WTC11 (cell line): ENCODE results near the gene MSX1. TPM values are rescaled to one million over a fixed set of nuclear protein-coding genes. Genes with fewer than 3 reads are reported as not detected.

Experiments
- ATAC-seq: fragments of 200-7000 bp; cut with Tn5 transposase; 2 replicates; pipeline ENCODE4 v1.10.0; 2021; ENCODE audit warnings: mild to moderate bottlenecking, moderate library complexity
- CTCF ChIA-PET: fragments of 300-600 bp; sonication (Branson Sonifier 250); formaldehyde crosslinking; loops from one replicate; lab custom pipeline; 2021; ENCODE audit warnings: antibody characterized with exemption; lab: Charles Lee
- POLR2A ChIA-PET: fragments of 350-600 bp; sonication (Branson Sonifier 250); formaldehyde crosslinking; loops from one replicate; lab custom pipeline; 2021; ENCODE audit warnings: antibody characterized with exemption; lab: Charles Lee
- DNase-seq: peaks from one replicate; pipeline ENCODE4 v3.0.0; 2021; ENCODE audit warnings: low spot score
- H3K27ac Mint-ChIP-seq: 2 replicates; pipeline ENCODE4 v1.8.0; 2021; ENCODE audit warnings: mixed read lengths
- H3K27me3 Mint-ChIP-seq: 2 replicates; pipeline ENCODE4 v1.8.0; 2021; ENCODE audit warnings: low read depth, mild to moderate bottlenecking, moderate library complexity, mixed read lengths
- H3K36me3 Mint-ChIP-seq: 2 replicates; pipeline ENCODE4 v1.8.0; 2021; ENCODE audit warnings: mixed read lengths
- H3K4me1 Mint-ChIP-seq: 2 replicates; pipeline ENCODE4 v1.8.0; 2022; ENCODE audit warnings: mixed read lengths
- H3K4me3 Mint-ChIP-seq: 2 replicates; pipeline ENCODE4 v1.8.0; 2021; ENCODE audit warnings: mild to moderate bottlenecking, moderate library complexity, mixed read lengths
- H3K9me3 Mint-ChIP-seq: 2 replicates; pipeline ENCODE4 v1.8.0; 2021; ENCODE audit warnings: mixed read lengths
- ARID4B ChIP-seq: sonication (generic); formaldehyde crosslinking; IDR thresholded peaks from 2 replicates; pipeline ENCODE4 v1.8.0; 2023; ENCODE audit warnings: missing genetic modification reagents, mild to moderate bottlenecking, borderline replicate concordance
- ATF1 ChIP-seq: sonication (generic); formaldehyde crosslinking; IDR thresholded peaks from 2 replicates; pipeline ENCODE4 v1.8.1; 2023; ENCODE audit warnings: mild to moderate bottlenecking, moderate library complexity, missing genetic modification reagents
- CBFB ChIP-seq: sonication (generic); formaldehyde crosslinking; IDR thresholded peaks from 2 replicates; pipeline ENCODE4 v1.8.1; 2022; ENCODE audit warnings: mild to moderate bottlenecking, low read depth, missing genetic modification reagents
- ESRRA ChIP-seq: sonication (generic); formaldehyde crosslinking; IDR thresholded peaks from 2 replicates; pipeline ENCODE4 v1.8.1; 2022; ENCODE audit warnings: mild to moderate bottlenecking, missing genetic modification reagents, borderline replicate concordance
- GABPB1 ChIP-seq: sonication (generic); formaldehyde crosslinking; IDR thresholded peaks from 2 replicates; pipeline ENCODE4 v1.8.1; 2023; ENCODE audit warnings: mild to moderate bottlenecking, missing genetic modification reagents
- GRHL2 ChIP-seq: fragments of 250-450 bp; sonication (Bioruptor Pico); IDR thresholded peaks from 2 replicates; pipeline ENCODE4 v1.8.0; 2022; ENCODE audit warnings: mild to moderate bottlenecking, moderate library complexity; ENCODE audit not compliant: insufficient replicate concordance, severe bottlenecking
- JUN ChIP-seq: sonication (generic); formaldehyde crosslinking; IDR thresholded peaks from 2 replicates; pipeline ENCODE4 v1.8.0; 2023; ENCODE audit warnings: mild to moderate bottlenecking, missing genetic modification reagents
- MLX ChIP-seq: sonication (generic); formaldehyde crosslinking; IDR thresholded peaks from 2 replicates; pipeline ENCODE4 v1.8.1; 2023; ENCODE audit warnings: mild to moderate bottlenecking, missing genetic modification reagents, moderate library complexity
- NFE2L1 ChIP-seq: sonication (generic); formaldehyde crosslinking; IDR thresholded peaks from 2 replicates; pipeline ENCODE4 v1.8.1; 2023; ENCODE audit warnings: missing genetic modification reagents
- NR3C1 ChIP-seq: sonication (generic); formaldehyde crosslinking; conservative IDR thresholded peaks from 2 replicates; pipeline ENCODE4 v1.8.1; 2023; ENCODE audit warnings: low read depth, mild to moderate bottlenecking, missing genetic modification reagents
- RELA ChIP-seq: sonication (generic); formaldehyde crosslinking; IDR thresholded peaks from 2 replicates; pipeline ENCODE4 v1.8.1; 2022; ENCODE audit warnings: missing genetic modification reagents, mild to moderate bottlenecking, borderline replicate concordance
- TP53 ChIP-seq: sonication (generic); formaldehyde crosslinking; IDR thresholded peaks from 2 replicates; pipeline ENCODE4 v1.8.1; 2023; ENCODE audit warnings: mild to moderate bottlenecking, missing genetic modification reagents
- ZMAT4 ChIP-seq: fragments of 250-450 bp; sonication (Bioruptor Pico); IDR thresholded peaks from 2 replicates; pipeline ENCODE4 v1.9.0; 2021; ENCODE audit warnings: mild to moderate bottlenecking
- ZNF138 ChIP-seq: sonication (generic); formaldehyde crosslinking; conservative IDR thresholded peaks from 2 replicates; pipeline ENCODE4 v1.8.1; 2022; ENCODE audit warnings: mild to moderate bottlenecking, moderate library complexity, missing genetic modification reagents
- ZNF281 ChIP-seq: sonication (generic); formaldehyde crosslinking; IDR thresholded peaks from 2 replicates; pipeline ENCODE4 v1.8.0; 2023; ENCODE audit warnings: mild to moderate bottlenecking, missing genetic modification reagents
- ZNF425 ChIP-seq: fragments of 250-450 bp; sonication (Bioruptor Pico); conservative IDR thresholded peaks from 2 replicates; pipeline ENCODE4 v1.9.0; 2021; ENCODE audit warnings: mild to moderate bottlenecking
- total RNA-seq: library from RNA; stranded (reverse); gene quantifications from 3 replicates; pipeline ENCODE4 v1.2.3, GENCODE V29; 2021

MSX1 gene
- total RNA-seq, 1 experiment from 2014 or later = 0.28 TPM

- Mint-ChIP-seq H3K27ac (no peak overlapping the region), H3K9me3 (no peaks in the 10 kb centered on the region)
- TF ChIP-seq ZNF138 (CRISPR knock-in tag) (no peak), GABPB1 (CRISPR knock-in tag) (no peak)
- TF ChIP-seq, all 79 proteins: peak for 0
- Mint-ChIP-seq H3K27me3 (peaks cover 85% of the 10 kb centered on the region), H3K4me1 (peaks cover 8% of the 10 kb centered on the region), H3K4me3 (no peak overlapping the region), H3K36me3 (no peaks in the 10 kb centered on the region)
- POLR2A ChIA-PET = no interaction called here
- no peak for DNase-seq
- CTCF ChIA-PET = interaction anchor here (1.0 to 1.4 kb wide), 2 partner anchors 36 to 117 kb away, joined by 3 read pairs; no protein-coding TSS in a partner anchor
- no peak for ATAC-seq
Measured at GRCh38 chr4:4842476-4843441, 16.7 kb upstream of the MSX1 start.

- ChIA-PET POLR2A (no interaction called here), CTCF (interaction anchor here (1.0 to 1.4 kb wide), 2 partner anchors 35 to 118 kb away, joined by 3 read pairs; no protein-coding TSS in a partner anchor)
- DNase-seq (no peak), ATAC-seq (no peak)
- H3K4me3 Mint-ChIP-seq = no peak overlapping the region
- peaks cover 3% of the 10 kb centered on the region for H3K4me1 Mint-ChIP-seq
- H3K27ac Mint-ChIP-seq = no peak overlapping the region
- no peaks in the 10 kb centered on the region for H3K36me3 Mint-ChIP-seq
- TF ChIP-seq JUN (CRISPR knock-in tag) = no peak
- TF ChIP-seq NR3C1 = no peak
- no peak for TF ChIP-seq ARID4B (CRISPR knock-in tag)
- no peak for TF ChIP-seq MLX
- no peak for TF ChIP-seq ESRRA (CRISPR knock-in tag)
- no peak for TF ChIP-seq ZNF425 (CRISPR knock-in tag)
- TF ChIP-seq CBFB (CRISPR knock-in tag) = no peak
- no peak for TF ChIP-seq TP53 (CRISPR knock-in tag)
- TF ChIP-seq GRHL2 (CRISPR knock-in tag) = no peak
- TF ChIP-seq NFE2L1 (CRISPR knock-in tag) = no peak
- TF ChIP-seq ZMAT4 (CRISPR knock-in tag) = no peak
- TF ChIP-seq ATF1 = no peak
- TF ChIP-seq ZNF281 (CRISPR knock-in tag) = no peak
- TF ChIP-seq RELA (CRISPR knock-in tag) = no peak
- H3K27me3 Mint-ChIP-seq = peaks cover 90% of the 10 kb centered on the region
- H3K9me3 Mint-ChIP-seq = no peaks in the 10 kb centered on the region
Measured at GRCh38 chr4:4843635-4844291, 15.7 kb upstream of the MSX1 start.
